Tibial artery (tissue), 4 donors: Measurements from ENCODE around the gene ST13.
A peak's percentile ranks its signal among the peaks of the same experiment; 100 is the strongest.

Source experiments
- DNase-seq, 2 donors: peaks; one replicate each; pipeline ENCODE4 v3.0.0-alpha.2; 2019
- H3K27ac ChIP-seq, 2 donors: fragments of 200-600 bp; sonication (generic) in 1 of 2; 1 replicate in 1 of 2; 2 replicates in 1 of 2; pipeline ENCODE4 v1.5.1; 2018 to 2019; ENCODE audit warnings: mild to moderate bottlenecking in 1 of 2
- H3K27me3 ChIP-seq, 2 donors: fragments of 200-600 bp; sonication (generic) in 1 of 2; one replicate each; pipeline versions ENCODE4 v1.5.1 to v1.6.0; 2016 to 2019
- H3K36me3 ChIP-seq, 3 donors: fragments of 200-600 bp; sonication (generic) in 2 of 3; one replicate each; pipeline ENCODE4 v1.5.1; 2016 to 2019; ENCODE audit warnings: mild to moderate bottlenecking in 2 of 3
- H3K4me1 ChIP-seq, 4 donors: fragments of 200-600 bp; sonication (generic) in 2 of 4; 1 replicate in 3 of 4; 2 replicates in 1 of 4; pipeline ENCODE4 v1.5.1; 2016 to 2019
- H3K4me3 ChIP-seq, 2 donors: fragments of 200-600 bp; sonication (generic) in 1 of 2; 1 replicate in 1 of 2; 2 replicates in 1 of 2; pipeline ENCODE4 v1.5.1; 2018 to 2019; ENCODE audit warnings: mild to moderate bottlenecking in 2 of 2
- H3K9me3 ChIP-seq, 3 donors: fragments of 200-600 bp; sonication (generic) in 1 of 3; one replicate each; pipeline ENCODE4 v1.5.1; 2016 to 2019
- CTCF ChIP-seq, 2 experiments: fragments of 200-600 bp in 1 of 2; fragments of 450-650 bp in 1 of 2; IDR thresholded peaks; one replicate each; pipeline ENCODE4 v1.5.1; 2017 to 2019; ENCODE audit warnings: antibody characterized with exemption in 2 of 2, mild to moderate bottlenecking in 1 of 2, moderate library complexity in 1 of 2
- intact Hi-C: fragments of 100-400 bp; cut with DNase I; formaldehyde crosslinking; loops from one replicate; pipeline ENCODE4 v1.15.0; 2023; ENCODE audit warnings: low total_unique reads

The ST13 gene

GRCh38 chr22:40867109-40867508 is 10.7 kb upstream of the ST13 start:
- intact Hi-C loops: no loop called here
- no peak for DNase-seq
- H3K4me1 ChIP-seq: no peaks in the 10 kb centered on the region
- TF ChIP-seq CTCF (IDR thresholded peaks at IDR 0.05): no peak
- H3K27ac ChIP-seq: no peak overlapping the region
- peaks cover 11 to 34% (median 13%) of the 10 kb centered on the region in 3 donors for H3K36me3 ChIP-seq
- no peaks in the 10 kb centered on the region for H3K9me3 ChIP-seq
- H3K27me3 ChIP-seq: no peaks in the 10 kb centered on the region
- no peak overlapping the region for H3K4me3 ChIP-seq

- Histone ChIP-seq H3K36me3 (peaks cover 0 to 11% (median 0%) of the 10 kb centered on the region in 3 donors), H3K4me1 (peaks cover 0 to 14% (median 8%) of the 10 kb centered on the region in 4 donors), H3K4me3 (no peak overlapping the region), H3K27me3 (no peaks in the 10 kb centered on the region), H3K9me3 (no peaks in the 10 kb centered on the region), H3K27ac (no peak overlapping the region)
- intact Hi-C loops: no loop called here
- no peak for TF ChIP-seq CTCF (IDR thresholded peaks at IDR 0.05)
- no peak for DNase-seq
Observed at GRCh38 chr22:40862537-40862936, 6.1 kb upstream of the ST13 start.

GRCh38 chr22:40862013-40862412 is 5.6 kb upstream of the ST13 start, which contains the start of gene DNAJB7:
TSS of gene DNAJB7 (minus strand) at chr22:40862113. CDS start at chr22:40861994, 119 bp downstream.
- H3K4me3 ChIP-seq: no peak within 1 kb of the TSS
- no peak for DNase-seq
- H3K27ac ChIP-seq: no peak within 1 kb of the TSS
- peaks cover 0 to 11% (median 0%) of the 10 kb centered on the region in 3 donors for H3K36me3 ChIP-seq
- peaks cover 0 to 16% (median 10%) of the 10 kb centered on the region in 4 donors for H3K4me1 ChIP-seq
- intact Hi-C loops: no loop called here
- no peaks in the 10 kb centered on the region for H3K27me3 ChIP-seq
- no peaks in the 10 kb centered on the region for H3K9me3 ChIP-seq
- no peak for TF ChIP-seq CTCF (IDR thresholded peaks at IDR 0.05)

GRCh38 chr22:40857309-40857855 is 943 bp upstream of the ST13 start:
- intact Hi-C loops: no loop called here
- peak overlapping the region; percentile 95 to 98 for H3K27ac ChIP-seq
- peaks cover 0 to 45% (median 32%) of the 10 kb centered on the region in 4 donors for H3K4me1 ChIP-seq
- DNase-seq: no peak
- no peak for TF ChIP-seq CTCF (IDR thresholded peaks at IDR 0.05)
- no peaks in the 10 kb centered on the region for H3K27me3 ChIP-seq
- peak overlapping the region; percentile 85 to 95 for H3K4me3 ChIP-seq
- H3K9me3 ChIP-seq: no peaks in the 10 kb centered on the region
- H3K36me3 ChIP-seq: peaks cover 0 to 11% (median 0%) of the 10 kb centered on the region in 3 donors

- DNase-seq: peak in 1 of 2 donors; percentile 34
- H3K36me3 ChIP-seq: no peaks in the 10 kb centered on the region
- H3K4me3 ChIP-seq: peak overlapping the region; percentile 85 to 95
- no peaks in the 10 kb centered on the region for H3K9me3 ChIP-seq
- H3K4me1 ChIP-seq: peaks cover 0 to 59% (median 36%) of the 10 kb centered on the region in 4 donors
- TF ChIP-seq CTCF (IDR thresholded peaks at IDR 0.05): no peak
- H3K27ac ChIP-seq: peak overlapping the region; percentile 95 to 98
- intact Hi-C loops: no loop called here
- no peaks in the 10 kb centered on the region for H3K27me3 ChIP-seq
Observed at GRCh38 chr22:40855979-40856512, 393 bp downstream of the ST13 start.
